Gastrocnemius medialis (tissue), 4 donors: ENCODE results near the gene CACTIN. TPM values are rescaled to one million over a fixed set of nuclear protein-coding genes. Genes with fewer than 3 reads are reported as not detected.

Experiments
- ATAC-seq, 2 donors: fragments of 150-250 bp; one replicate each; pipeline ENCODE4 v1.9.1; 2016
- DNase-seq, 2 donors: peaks; one replicate each; pipeline ENCODE4 v3.0.0-alpha.2; 2019
- H3K27ac ChIP-seq, 4 donors: fragments of 200-600 bp; sonication (generic); 1 replicate in 1 of 4; 2 replicates in 3 of 4; pipeline ENCODE4 v1.5.1; 2016 to 2018; ENCODE audit warnings: mild to moderate bottlenecking in 2 of 4, moderate library complexity in 1 of 4
- H3K27me3 ChIP-seq, 3 donors: fragments of 200-600 bp; sonication (generic) in 2 of 3; 1 replicate in 1 of 3; 2 replicates in 2 of 3; pipeline versions ENCODE4 v1.5.1 to v1.6.0; 2016 to 2019; ENCODE audit warnings: mild to moderate bottlenecking in 1 of 3, moderate library complexity in 1 of 3
- H3K36me3 ChIP-seq, 2 donors: fragments of 200-600 bp; sonication (generic) in 1 of 2; one replicate each; pipeline ENCODE4 v1.5.1; 2017 to 2018
- H3K4me1 ChIP-seq, 2 donors: fragments of 200-600 bp; sonication (generic) in 1 of 2; one replicate each; pipeline ENCODE4 v1.5.1; 2016 to 2017; ENCODE audit warnings: mild to moderate bottlenecking in 2 of 2
- H3K4me3 ChIP-seq, 4 donors: fragments of 200-600 bp; sonication (generic) in 3 of 4; 1 replicate in 1 of 4; 2 replicates in 3 of 4; pipeline ENCODE4 v1.5.1; 2016 to 2019; ENCODE audit warnings: mild to moderate bottlenecking in 2 of 4
- H3K9me3 ChIP-seq, 3 donors: fragments of 200-600 bp; sonication (generic) in 2 of 3; 1 replicate in 1 of 3; 2 replicates in 2 of 3; pipeline ENCODE4 v1.5.1; 2016 to 2019
- POLR2A ChIP-seq, 2 donors: fragments of 450-650 bp; IDR thresholded peaks; one replicate each; pipeline ENCODE4 v1.6.1; 2017; ENCODE audit warnings: antibody characterized with exemption in 2 of 2, mild to moderate bottlenecking in 2 of 2, moderate library complexity in 2 of 2
- in situ Hi-C, 4 donors: fragments of 200-750 bp; cut with MboI; loops; one replicate each; pipeline versions ENCODE4 v1.15.0 to v1.8.0; 2017; ENCODE audit warnings: low sequenced_read_pairs in 4 of 4
- intact Hi-C: fragments of 100-400 bp; cut with DNase I; formaldehyde crosslinking; loops from one replicate; pipeline ENCODE4 v1.15.1; 2023; ENCODE audit warnings: low total_unique reads
- total RNA-seq, 4 donors: library from RNA; depleted of rRNA; stranded (reverse); fragments of >200 nt; gene quantifications; one replicate each; pipeline versions ENCODE4 v1.1.0 to v1.2.3, GENCODE V29; 2016
- TF ChIP-seq, protein P1 (sequence below), 5 experiments: fragments of 450-650 bp in 3 of 5; fragments of 200-600 bp in 2 of 5; sonication (generic) in 2 of 5; IDR thresholded peaks in 4 of 5; conservative IDR thresholded peaks in 1 of 5; 1 replicate in 4 of 5; 2 replicates in 1 of 5; pipeline ENCODE4 v1.5.1; 2016 to 2019; ENCODE audit warnings: antibody characterized with exemption in 5 of 5, mild to moderate bottlenecking in 3 of 5, moderate library complexity in 3 of 5

Gene CACTIN
- total RNA-seq, 4 donors from 2014 or later: 19.5 to 28.4 (median 27.4) TPM

GRCh38 chr19:3601021-3601420, 25.6 kb downstream of the CACTIN start:
- DNase-seq (no peak), ATAC-seq (no peak)
- Histone ChIP-seq H3K9me3 (no peaks in the 10 kb centered on the region), H3K36me3 (no peaks in the 10 kb centered on the region), H3K27ac (no peak overlapping the region), H3K4me3 (no peak overlapping the region), H3K4me1 (peaks cover 2 to 4% of the 10 kb centered on the region in 2 donors), H3K27me3 (peaks cover 13 to 14% (median 14%) of the 10 kb centered on the region in 3 donors)
- in situ Hi-C loops: no loop called here
- TF ChIP-seq, protein P1, sequence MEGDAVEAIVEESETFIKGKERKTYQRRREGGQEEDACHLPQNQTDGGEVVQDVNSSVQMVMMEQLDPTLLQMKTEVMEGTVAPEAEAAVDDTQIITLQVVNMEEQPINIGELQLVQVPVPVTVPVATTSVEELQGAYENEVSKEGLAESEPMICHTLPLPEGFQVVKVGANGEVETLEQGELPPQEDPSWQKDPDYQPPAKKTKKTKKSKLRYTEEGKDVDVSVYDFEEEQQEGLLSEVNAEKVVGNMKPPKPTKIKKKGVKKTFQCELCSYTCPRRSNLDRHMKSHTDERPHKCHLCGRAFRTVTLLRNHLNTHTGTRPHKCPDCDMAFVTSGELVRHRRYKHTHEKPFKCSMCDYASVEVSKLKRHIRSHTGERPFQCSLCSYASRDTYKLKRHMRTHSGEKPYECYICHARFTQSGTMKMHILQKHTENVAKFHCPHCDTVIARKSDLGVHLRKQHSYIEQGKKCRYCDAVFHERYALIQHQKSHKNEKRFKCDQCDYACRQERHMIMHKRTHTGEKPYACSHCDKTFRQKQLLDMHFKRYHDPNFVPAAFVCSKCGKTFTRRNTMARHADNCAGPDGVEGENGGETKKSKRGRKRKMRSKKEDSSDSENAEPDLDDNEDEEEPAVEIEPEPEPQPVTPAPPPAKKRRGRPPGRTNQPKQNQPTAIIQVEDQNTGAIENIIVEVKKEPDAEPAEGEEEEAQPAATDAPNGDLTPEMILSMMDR (IDR thresholded peaks at IDR 0.05 in 4 of 5, conservative IDR thresholded peaks at IDR 0.05 in 1 of 5): no peak
- no peak for TF ChIP-seq POLR2A (IDR thresholded peaks at IDR 0.05)
- intact Hi-C loops: no loop called here

GRCh38 chr19:3599776-3600187, 26.8 kb downstream of the CACTIN start:
- in situ Hi-C loops: no loop called here
- Histone ChIP-seq H3K36me3 (no peaks in the 10 kb centered on the region), H3K4me3 (no peak overlapping the region), H3K27me3 (peaks cover 2 to 7% (median 3%) of the 10 kb centered on the region in 3 donors), H3K27ac (no peak overlapping the region), H3K4me1 (peaks cover 0 to 2% of the 10 kb centered on the region in 2 donors), H3K9me3 (no peaks in the 10 kb centered on the region)
- intact Hi-C loops: no loop called here
- DNase-seq (no peak), ATAC-seq (no peak)
- TF ChIP-seq, protein P1 (IDR thresholded peaks at IDR 0.05 in 4 of 5, conservative IDR thresholded peaks at IDR 0.05 in 1 of 5): no peak
- TF ChIP-seq POLR2A (IDR thresholded peaks at IDR 0.05): no peak

GRCh38 chr19:3595521-3596061, 31.0 kb downstream of the CACTIN start:
- DNase-seq (no peak), ATAC-seq (no peak)
- H3K4me3 ChIP-seq: no peak overlapping the region
- no peaks in the 10 kb centered on the region for H3K36me3 ChIP-seq
- intact Hi-C loops: no loop called here
- H3K9me3 ChIP-seq: no peaks in the 10 kb centered on the region
- peaks cover 0 to 2% (median 0%) of the 10 kb centered on the region in 3 donors for H3K27me3 ChIP-seq
- TF ChIP-seq, protein P1 (IDR thresholded peaks at IDR 0.05 in 4 of 5, conservative IDR thresholded peaks at IDR 0.05 in 1 of 5): no peak
- no peak for TF ChIP-seq POLR2A (IDR thresholded peaks at IDR 0.05)
- H3K27ac ChIP-seq: no peak overlapping the region
- H3K4me1 ChIP-seq: no peaks in the 10 kb centered on the region
- in situ Hi-C loops: no loop called here

DNA sequence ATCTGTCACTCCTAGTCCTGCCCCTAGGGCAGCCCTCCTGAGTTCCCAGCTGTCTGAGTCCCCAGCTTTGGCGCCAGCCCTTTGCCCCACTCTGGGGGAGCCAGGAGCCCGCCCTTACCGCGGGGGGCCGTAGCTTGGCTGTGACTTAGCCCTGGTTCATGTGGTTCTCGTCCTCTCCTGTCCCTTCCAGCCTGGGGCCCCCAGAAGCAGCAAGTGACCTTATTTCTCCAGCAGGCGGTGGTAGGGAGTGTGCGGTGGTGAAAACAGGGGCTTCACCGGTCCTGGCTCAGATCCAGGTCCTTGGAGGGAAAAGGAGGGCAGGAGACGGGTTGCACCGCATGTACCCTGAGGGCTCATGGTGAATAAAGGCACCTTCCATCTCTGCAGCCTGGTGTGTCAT, 33.4 kb downstream of the CACTIN start:
- Histone ChIP-seq H3K27ac (no peak overlapping the region), H3K9me3 (no peaks in the 10 kb centered on the region), H3K4me1 (no peaks in the 10 kb centered on the region), H3K36me3 (no peaks in the 10 kb centered on the region), H3K27me3 (peaks cover 0 to 2% (median 0%) of the 10 kb centered on the region in 3 donors), H3K4me3 (no peak overlapping the region)
- no peak for DNase-seq
- intact Hi-C loops: no loop called here
- no peak for ATAC-seq
- TF ChIP-seq, protein P1 (IDR thresholded peaks at IDR 0.05 in 4 of 5, conservative IDR thresholded peaks at IDR 0.05 in 1 of 5): no peak
- TF ChIP-seq POLR2A (IDR thresholded peaks at IDR 0.05): no peak
- in situ Hi-C loops: no loop called here
